Fibroblast of peridontal ligament (primary cell): ENCODE measurements around the gene PPP3R1.

Source experiments
- DNase-seq: peaks from one replicate; pipeline ENCODE4 v3.0.0-alpha.2; 2010; ENCODE audit errors: extremely low read depth

The PPP3R1 gene

GRCh38 chr2:68258851-68259250, 6.5 kb upstream of the PPP3R1 start:
- DNase-seq = peak; percentile 62

- peak; percentile 86 for DNase-seq
Observed at GRCh38 chr2:68256093-68256450, 3.7 kb upstream of the PPP3R1 start.

- peak; percentile 58 for DNase-seq
Observed at GRCh38 chr2:68253219-68254068, 1.1 kb upstream of the PPP3R1 start.

- no peak for DNase-seq
Observed at GRCh38 chr2:68251855-68252399, 405 bp downstream of the PPP3R1 start.

GRCh38 chr2:68251187-68251854, 1.0 kb downstream of the PPP3R1 start:
- DNase-seq = peak; percentile 70

- no peak for DNase-seq
Observed at GRCh38 chr2:68250652-68251186, 1.6 kb downstream of the PPP3R1 start.

- DNase-seq = peak; percentile 56
Observed at GRCh38 chr2:68250196-68250595, 2.1 kb downstream of the PPP3R1 start.

GRCh38 chr2:68248806-68249205, 3.5 kb downstream of the PPP3R1 start:
- DNase-seq = no peak

GRCh38 chr2:68248361-68248760, 4.0 kb downstream of the PPP3R1 start:
- DNase-seq = no peak

GRCh38 chr2:68246396-68246795, 5.9 kb downstream of the PPP3R1 start:
- no peak for DNase-seq

GRCh38 chr2:68245672-68246071, 6.7 kb downstream of the PPP3R1 start:
- no peak for DNase-seq

GRCh38 chr2:68245066-68245465, 7.3 kb downstream of the PPP3R1 start:
- DNase-seq = no peak

GRCh38 chr2:68244456-68244855, 7.9 kb downstream of the PPP3R1 start:
- DNase-seq = peak; percentile 56

GRCh38 chr2:68241732-68242131, 10.6 kb downstream of the PPP3R1 start:
- no peak for DNase-seq

- no peak for DNase-seq
Observed at GRCh38 chr2:68240446-68240845, 11.9 kb downstream of the PPP3R1 start.

GRCh38 chr2:68238955-68239822, 13.1 kb downstream of the PPP3R1 start:
- no peak for DNase-seq

GRCh38 chr2:68237976-68238580, 14.3 kb downstream of the PPP3R1 start:
- DNase-seq = no peak

GRCh38 chr2:68237404-68237803, 14.9 kb downstream of the PPP3R1 start:
- DNase-seq = peak; percentile 63

- no peak for DNase-seq
Observed at GRCh38 chr2:68236876-68237275, 15.5 kb downstream of the PPP3R1 start.

- DNase-seq = no peak
Observed at GRCh38 chr2:68236103-68236734, 16.1 kb downstream of the PPP3R1 start.

- DNase-seq = no peak
Observed at GRCh38 chr2:68235090-68235489, 17.2 kb downstream of the PPP3R1 start.
